GM19397 (cell line): ENCODE measurements around the gene PLEKHM2.

Experiments
- ATAC-seq: cut with Tn5 transposase; IDR thresholded peaks from one replicate; pipeline ENCODE4 v1.9.1; 2021; ENCODE audit warnings: mild to moderate bottlenecking, moderate library complexity; ENCODE audit not compliant: unreplicated experiment

The PLEKHM2 gene

DNA sequence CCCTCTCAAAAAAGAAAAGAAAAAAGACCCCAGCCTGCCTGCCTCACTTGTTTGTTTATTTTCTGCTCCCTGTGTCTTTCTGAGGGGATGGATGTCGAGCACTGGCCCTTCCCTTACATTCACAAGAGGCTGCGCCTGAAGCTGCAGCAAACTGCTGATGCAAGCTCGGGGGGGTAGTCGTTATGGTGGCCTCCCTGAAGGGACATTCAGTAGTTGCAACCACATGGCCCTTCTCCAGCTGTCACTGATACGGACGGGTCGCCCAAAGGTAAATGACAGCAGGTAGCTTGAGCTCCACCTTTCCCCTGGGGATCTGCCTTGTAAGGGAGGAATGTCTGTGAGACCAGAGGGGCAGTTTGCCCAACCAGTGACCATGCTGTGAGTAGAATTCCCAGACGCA is 17.7 kb downstream of the PLEKHM2 start:
- ATAC-seq = no peak

DNA sequence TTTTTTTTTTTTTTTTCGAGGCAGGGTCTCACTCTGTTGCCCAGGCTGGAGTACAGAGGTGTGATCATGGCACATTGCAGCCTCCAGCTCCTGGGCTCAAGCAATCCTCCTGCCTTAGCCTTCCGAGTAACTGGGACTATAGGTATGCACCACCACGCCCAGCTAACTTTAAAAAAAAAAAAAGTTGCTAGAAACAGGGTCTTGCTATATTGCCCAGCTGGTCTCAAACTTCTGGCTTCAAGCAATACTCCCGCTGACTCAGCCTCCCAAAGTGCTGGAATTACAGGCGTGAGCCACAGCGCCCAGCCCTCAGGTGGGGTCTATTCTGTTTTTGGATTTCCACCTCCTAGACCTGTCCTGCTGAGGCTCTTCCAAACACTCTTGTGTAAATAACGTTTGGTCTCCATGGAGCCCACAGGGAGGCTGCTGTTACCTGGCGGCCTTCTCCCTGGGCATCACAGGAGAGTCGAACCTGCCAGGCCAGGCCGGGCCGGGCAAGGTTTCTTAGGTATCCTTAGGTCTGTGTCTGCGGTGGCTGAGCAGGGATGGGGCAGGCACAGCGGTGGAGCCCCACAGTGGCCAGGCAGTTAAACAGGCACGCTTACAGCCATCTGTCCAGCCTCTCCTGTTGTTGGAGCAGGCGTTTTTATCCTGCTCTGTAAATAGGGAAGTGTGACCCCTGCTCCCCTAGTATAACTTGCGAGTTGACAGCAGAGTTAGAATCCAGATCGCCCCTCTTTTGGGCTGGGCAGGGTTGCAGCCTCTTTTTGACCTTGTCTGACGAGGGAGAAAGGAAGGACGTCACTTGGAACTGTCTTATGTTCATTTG is 18.8 kb downstream of the PLEKHM2 start:
- ATAC-seq = no peak

DNA sequence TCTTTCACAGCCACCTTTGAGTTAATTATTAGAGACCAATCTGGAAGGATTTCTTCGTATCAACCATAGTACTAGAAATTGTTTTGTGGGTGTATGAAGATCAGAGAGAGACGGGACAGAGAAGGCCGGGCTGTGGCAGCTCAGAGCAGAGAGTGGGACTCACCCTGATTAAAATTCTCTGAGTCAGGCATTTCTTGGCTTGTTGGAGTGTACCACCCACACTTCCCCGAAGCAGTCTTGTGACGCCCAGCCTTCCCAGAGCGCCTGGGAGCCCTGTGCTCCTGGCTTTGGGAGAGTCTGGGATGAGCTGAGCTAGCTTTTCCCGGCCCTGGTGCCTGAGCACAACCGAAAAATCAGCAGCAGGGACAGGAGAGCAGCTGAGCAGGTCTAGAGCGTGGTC is 19.4 kb downstream of the PLEKHM2 start:
- ATAC-seq = no peak

DNA sequence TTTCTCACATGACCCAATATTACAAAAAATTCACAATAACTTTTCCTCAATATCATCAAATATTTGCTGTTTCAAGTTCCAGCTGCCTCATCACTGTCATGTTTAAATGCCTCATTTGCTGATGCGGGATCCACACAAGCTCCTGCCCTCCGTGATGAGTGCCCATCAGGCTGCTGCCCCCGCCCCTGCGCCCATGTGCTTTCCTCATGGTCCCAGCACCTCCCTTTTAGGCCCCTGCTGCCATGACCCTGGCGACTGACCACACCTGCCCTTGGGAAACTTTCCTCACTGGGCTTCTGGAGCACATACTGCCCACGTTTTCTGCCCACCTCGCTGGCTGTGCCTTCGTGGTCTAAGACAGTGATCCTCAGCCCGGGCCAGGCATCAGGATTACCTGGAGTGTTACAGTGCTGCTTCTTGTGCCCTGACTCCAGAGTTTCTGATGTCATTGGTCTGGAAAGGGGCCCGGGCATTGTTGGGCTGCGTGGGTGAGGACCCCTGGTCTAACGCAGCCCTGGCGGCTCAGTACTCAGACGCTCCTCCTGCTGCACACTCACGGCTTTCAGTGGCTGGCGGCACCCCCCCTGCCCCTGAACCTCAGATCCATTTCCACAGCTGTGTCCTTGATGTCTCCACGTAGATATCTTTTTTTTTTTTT is 20.5 kb downstream of the PLEKHM2 start:
- no peak for ATAC-seq

DNA sequence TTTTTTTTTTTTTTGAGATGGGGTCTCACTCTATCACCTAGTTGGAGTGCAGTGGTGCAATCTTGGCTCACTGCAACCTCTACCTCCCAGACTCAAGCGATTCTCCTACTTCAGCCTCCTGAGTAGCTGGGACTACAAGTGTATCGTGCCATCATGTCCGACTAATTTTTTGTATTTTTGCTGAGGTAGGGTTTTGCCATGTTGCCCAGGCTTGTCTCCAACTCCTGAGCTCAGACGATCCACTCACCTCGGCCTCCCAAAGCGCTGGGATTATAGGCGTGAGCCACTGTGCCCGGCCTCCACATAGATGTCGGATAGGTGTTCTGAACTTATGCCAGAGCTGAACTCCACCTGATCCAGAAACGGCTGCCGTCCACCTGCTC is 21.1 kb downstream of the PLEKHM2 start:
- no peak for ATAC-seq

DNA sequence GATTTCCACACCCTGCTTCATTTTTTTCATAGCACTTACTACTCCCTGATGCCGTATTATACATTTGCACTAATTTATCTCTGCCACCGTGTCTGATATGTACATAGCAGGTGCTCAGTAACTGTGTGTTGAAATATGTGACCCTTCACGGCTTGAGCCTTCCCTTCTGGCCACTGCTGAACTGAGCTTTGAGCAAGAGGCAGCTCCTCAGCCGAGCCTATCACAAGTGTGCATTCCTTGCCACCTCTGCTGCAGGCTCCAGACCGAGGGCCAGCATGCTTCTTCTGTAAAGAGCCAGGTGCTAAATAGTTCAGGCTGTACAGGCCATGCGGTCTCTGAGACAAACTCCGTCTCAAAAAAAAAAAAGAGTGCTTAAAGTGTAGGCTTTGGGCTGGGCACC is 22.6 kb downstream of the PLEKHM2 start:
- no peak for ATAC-seq

DNA sequence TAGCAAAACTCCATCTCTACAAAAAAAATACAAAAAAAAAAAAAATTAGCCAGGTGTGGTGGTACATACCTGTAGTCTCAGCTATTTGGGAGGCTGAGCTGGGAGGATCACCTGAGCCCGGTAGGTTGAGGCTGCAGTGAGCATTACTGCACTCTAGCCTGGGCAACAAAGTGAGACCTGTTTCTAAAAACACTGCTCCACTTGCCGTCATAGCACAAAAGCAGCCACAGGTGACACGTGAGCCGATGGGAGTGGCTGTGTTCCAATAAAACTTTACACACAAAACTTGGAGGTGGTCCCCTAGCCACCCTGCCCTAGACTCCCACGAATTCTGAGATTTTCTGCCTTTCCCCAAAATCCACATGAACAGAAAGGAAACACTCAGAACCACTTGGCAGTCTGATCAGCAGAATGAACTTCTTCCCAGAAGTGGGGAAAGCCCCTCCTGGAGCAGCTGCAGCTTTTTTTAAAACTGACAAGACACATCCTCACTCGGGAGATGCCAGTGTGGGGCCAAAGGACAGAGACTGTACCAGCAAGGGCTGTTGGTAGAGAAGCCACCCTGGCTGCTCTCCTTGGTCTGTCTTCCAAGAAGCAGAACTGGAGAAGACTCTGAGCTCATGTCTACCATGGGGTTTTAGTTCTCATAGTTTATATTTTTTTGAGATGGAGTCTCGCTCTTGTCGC is 23.3 kb downstream of the PLEKHM2 start:
- no peak for ATAC-seq

DNA sequence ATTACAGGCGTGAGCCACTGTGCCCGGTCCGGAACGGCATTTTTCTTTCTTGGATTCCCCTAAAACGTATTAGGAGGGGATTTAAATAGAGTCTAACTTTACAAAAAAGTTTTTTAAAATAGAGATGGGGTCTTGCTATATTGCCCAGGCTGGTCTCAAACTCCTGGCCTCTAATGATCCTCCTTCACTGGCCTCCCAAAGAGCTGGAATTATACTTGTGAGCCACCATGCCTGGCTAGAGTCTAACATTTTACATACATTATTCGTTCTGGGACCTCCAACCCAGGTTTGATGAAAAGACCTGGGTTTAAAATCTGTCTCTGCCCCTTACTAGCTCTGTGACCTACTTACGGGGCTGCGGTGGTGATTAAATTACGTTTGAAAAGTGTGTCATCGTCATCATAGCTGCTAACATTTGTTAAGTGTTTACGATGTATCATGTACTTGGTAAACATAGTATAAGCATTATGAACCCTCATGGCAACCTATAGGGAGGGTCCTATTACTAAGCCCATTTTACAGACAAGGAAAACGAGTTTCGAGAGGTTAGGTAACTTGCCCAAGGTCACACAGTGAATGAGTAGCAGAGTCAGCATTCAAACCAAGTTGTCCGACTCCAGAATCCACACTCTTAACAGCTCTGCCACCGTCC is 24.5 kb downstream of the PLEKHM2 start:
- ATAC-seq = no peak

DNA sequence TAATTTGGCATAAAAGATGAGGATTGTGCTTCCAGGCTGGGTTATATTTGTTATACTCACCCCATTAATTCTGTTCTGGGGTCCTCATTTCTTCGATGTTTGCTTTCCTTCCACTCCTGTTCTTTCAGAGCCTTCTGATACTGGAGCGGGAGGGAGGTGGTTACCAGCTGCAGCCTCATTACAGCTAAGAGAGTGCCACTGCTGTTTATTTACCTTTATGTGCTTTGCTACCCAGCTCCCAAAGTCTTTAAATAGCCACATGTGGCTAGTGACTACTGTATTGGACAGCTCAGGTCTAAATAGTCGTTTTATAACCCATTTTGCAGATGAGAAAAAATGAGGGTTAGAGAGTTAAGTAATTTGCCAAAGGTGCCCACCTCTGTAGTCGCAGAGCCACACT is 25.1 kb downstream of the PLEKHM2 start:
- ATAC-seq = no peak

DNA sequence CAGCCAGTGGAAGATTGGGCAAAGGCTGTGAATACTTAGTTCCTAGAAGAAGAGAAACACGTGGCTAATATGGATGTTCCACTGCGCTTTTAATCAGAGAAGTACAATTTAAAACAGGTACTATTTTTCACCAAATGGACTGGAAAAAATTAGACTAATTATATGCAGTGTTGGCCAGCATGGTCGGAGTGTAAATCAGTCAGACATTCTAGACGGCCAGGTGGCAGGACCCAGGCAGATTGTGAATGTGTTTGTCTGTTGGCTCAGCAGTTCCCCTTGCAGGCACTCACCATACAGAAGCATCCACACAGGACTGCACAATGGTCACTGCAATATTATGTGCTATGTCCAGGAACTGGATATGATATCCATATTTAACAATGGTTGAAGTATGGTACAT is 28.0 kb downstream of the PLEKHM2 start:
- ATAC-seq = no peak

DNA sequence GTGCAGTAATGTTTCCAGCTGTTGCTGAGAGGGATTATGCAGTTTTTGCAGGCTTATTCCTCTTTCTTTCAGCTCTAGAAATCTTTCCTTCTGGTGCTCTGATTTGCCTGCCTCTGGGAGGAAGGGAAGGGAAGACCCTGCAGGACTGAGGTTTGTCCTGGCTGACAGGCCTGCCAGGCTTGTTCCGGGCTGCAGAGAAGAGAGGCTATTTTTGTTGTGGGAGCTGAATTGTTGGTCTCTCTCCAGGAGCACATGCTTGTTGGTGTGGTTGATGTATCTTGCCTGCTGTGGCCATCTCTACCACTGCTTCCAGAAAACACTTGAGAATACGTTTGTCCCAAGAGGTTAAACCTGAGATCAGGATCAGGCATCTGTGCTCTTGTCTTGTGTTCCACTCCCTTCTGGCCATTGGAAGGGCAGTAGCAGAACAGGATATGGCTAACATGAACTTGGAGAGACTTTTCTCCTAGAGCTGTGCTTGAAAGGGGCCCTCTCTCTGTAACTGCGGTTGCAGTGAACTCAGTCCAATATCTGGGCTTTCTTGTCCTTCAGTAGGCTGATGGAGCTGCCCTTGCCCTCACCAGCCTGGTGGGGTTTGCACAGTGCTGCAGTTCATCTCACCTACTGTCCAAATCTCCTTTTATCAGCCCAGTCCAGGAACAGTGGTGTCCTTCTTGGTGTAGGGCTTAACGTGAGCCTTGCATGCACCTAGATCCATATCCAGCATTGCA is 30.5 kb downstream of the PLEKHM2 start:
- ATAC-seq = no peak

DNA sequence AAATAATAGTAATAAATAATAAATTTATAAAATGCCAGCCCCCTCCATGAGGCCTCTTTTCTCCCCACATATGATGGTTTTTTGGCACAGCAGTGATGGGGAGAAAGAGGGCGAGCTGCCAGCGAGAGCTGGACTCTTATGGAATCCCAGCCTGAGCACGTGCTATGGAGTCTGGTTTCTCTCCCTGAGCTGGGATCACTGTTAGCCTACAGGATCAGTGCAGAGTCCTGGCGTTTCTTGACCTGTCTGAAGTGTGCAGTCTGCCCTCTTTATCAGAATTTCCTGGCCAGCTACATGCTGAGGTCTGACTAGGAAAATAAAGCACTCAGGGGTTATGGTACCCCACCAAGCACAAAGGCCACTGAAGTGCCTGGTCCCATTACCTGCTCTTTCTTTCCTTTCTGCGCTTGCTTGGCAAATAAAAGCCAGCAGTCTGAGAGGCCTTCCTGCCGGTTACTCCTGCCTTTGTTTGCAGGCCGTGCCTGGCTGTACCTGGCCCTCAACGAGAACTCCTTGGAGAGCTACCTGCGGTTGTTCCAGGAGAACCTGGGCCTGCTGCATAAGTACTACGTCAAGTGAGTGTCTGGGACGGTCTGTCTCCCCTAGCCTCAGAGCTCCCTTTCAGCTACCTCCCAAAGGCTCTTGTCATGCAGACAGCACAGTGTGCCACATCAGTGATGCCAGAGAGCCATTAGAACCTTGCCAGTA is 33.5 kb downstream of the PLEKHM2 start:
- no peak for ATAC-seq

DNA sequence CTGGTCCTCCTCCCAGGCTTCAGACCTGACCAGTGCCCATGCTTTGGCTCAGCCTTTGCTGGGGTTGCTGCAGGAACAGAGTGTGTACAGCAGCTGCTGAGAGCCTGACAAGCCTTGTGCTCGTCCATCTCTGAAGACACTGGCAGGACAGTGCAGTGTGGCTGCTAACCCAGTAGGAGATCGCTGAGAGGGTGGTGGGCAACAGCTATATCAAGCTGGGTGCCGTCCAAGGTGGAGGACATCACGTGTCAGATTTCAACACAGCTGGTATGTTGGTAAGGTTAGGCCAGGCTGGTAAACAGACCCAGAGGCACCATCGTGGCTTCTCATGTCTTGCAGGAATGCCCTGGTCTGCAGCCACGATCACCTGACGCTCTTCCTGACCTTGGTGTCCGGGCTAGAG is 34.1 kb downstream of the PLEKHM2 start:
- ATAC-seq = no peak

DNA sequence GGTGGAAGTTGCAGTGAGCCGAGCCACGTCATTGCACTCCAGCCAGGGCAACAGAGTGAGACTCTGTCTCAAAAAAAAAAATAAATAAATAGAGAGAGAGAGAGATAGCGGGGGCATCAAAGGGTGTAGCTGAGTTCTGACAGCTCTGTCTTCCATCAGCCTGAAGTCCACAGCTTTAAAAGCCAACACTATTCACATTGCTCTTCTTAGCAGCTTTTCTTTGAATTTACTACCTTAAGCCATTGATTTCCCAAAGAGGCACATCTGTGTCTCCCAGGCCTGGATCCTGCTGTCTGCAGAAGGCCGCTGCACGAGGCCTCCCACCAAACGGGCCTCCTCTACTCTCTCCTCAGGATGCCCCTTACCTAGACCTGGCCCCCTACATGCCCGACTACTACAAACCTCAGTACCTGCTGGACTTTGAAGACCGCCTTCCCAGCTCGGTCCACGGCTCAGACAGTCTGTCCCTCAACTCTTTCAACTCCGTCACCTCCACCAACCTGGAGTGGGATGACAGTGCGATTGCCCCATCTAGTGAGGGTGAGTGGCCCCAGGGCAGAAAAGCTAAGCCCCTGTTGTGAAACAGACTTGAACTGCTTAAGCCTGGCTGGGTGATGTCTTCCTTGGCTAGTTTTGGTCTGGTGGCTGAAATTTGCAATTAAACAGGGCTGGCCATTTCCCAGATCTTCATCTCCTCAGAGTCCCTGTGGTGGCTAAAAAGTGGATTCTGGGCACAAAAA is 35.4 kb downstream of the PLEKHM2 start:
- no peak for ATAC-seq

DNA sequence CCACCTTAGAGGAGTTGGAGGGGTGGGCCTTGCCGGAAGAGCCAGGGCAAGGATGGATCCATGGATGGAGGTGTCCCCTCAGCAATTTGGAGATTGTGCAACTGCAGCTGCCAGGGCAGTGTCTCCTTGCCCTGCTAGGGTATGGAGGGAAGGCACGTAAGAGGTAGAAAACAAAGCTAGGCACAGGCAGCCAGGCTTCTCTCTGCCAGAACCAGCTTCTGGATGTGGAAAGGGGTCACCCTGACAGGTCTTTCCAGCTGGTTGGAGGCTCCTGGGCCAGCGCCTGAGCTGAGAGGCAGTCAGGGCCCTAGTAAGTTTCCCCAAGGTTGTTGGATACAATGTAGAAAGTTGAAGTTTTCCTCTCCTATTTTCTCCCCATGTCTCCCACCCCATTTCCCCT is 36.7 kb downstream of the PLEKHM2 start:
- ATAC-seq = no peak

DNA sequence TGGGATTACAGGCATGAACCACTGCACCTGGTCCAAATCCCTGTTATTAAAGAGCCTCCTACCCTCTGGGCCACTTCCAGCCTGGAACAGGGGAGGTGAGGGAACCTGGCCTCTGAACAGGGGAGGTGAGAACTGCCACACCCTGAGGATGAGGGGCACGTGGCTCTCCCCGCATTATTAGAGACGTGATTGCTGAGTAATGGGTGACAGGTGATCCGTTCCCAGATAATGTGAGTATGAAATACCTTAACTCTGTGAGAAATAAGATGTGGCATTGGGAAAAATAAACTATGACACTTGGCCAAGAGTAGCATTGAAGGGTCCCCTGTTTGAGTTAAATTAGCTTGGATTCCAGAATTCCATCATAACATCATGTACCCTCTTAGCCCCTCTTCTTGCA is 38.3 kb downstream of the PLEKHM2 start:
- no peak for ATAC-seq

DNA sequence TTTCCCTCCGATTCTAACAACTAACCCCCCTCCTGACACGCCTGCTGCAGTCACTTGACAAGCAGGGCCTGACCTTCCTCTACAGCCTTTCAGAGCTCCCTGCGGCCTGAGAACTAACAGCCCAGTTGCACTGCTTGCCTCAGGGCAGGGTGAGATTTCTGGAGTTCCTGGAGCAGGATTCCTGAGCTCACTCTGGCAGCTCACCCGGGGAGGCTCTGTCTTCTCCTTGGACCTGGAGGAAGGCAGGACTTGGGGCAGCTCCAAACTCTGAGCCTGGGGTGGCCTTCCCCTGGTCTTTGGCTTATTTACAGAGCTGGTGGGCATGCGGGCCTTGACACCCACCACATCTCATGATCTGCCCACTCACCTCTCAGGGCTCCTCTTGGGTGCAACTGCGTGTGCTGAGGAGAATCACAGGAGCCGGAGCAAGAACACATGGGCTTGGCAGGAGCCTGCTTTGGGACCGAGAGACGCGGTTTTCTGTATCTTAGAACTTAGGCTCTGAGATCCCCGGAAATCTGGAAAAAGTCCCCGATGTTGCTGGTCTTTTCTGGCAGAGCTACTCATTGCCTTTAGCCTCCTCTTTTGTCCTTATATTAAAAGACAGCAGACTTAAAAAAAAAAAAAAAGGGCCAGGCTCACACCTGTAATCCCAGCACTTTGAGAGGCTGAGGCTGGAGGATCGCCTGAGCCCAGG is 38.9 kb downstream of the PLEKHM2 start:
- ATAC-seq = no peak

DNA sequence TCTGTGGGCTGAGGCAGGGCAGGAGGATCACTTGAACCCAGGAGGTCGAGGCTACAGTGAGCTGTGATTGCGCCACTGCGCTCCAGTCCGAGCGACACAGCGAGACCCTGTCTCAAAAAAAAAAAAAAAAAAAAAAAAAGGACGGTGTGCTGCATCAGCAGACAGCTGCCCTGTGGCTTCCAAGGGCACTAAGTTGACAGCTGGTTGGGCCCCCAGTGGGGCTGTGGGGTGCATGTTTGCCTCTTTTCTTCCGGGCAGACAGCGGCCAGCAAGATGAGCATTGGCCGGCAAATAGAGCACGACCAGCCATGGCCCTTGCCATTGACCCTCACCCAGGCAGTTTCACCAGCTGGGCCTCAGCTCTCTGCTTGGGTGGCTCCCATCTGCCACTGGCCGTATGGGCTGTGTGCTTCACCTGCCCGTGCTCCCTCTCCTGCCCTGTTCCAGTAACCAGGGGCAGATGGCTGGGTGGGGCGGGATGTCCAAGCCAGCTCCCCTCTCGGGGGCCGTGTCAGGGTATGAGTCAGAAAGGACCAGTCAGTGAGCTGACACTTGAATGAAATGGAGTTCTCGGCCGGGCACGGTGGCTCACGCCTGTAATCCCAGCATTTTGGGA is 39.6 kb downstream of the PLEKHM2 start:
- no peak for ATAC-seq
